H1 (cell line): ENCODE measurements around the gene FAM162A. TPM values are rescaled to one million over a fixed set of nuclear protein-coding genes. Genes with fewer than 3 reads are reported as not detected.

ENCODE experiments used
- SUZ12 ChIP-seq: fragments of 200-600 bp; sonication (generic); IDR thresholded peaks from 2 replicates; pipeline ENCODE4 v1.6.1; 2012; ENCODE audit warnings: mild to moderate bottlenecking, inconsistent platforms, low read length, moderate library complexity, mixed read lengths
- polyA plus RNA-seq, 7 experiments: library from polyadenylated mRNA; depleted of rRNA in 3 of 7; stranded (reverse) in 5 of 7; unstranded in 2 of 7; fragments of >200 nt in 5 of 7; fragments of 200-250 nt in 2 of 7; gene quantifications; 1 replicate in 5 of 7; 2 replicates in 1 of 7; 4 replicates in 1 of 7; pipeline versions ENCODE4 v1.2.1 to v1.2.3, GENCODE V29; 2011 to 2013; ENCODE audit warnings: missing spikeins in 2 of 7, mixed read lengths in 2 of 7
- total RNA-seq: library from RNA; stranded (reverse); fragmentation: NEBNext Ultra II Directional; extraction: Animal tissue kit (Norgen Biotek cat#: 25700); gene quantifications from 2 replicates; pipeline ENCODE4 v1.2.1, GENCODE V29; 2021
- TF ChIP-seq, protein P1 (sequence below), 3 experiments: IDR thresholded peaks; 1 replicate in 2 of 3; 2 replicates in 1 of 3; pipeline versions ENCODE4 v1.5.1 to v1.6.1; 2011; ENCODE audit warnings: low read length in 3 of 3, mild to moderate bottlenecking in 3 of 3, inconsistent platforms in 2 of 3, low read depth in 1 of 3, moderate library complexity in 1 of 3; ENCODE audit not compliant: insufficient read depth in 1 of 3; ENCODE audit errors: control extremely low read depth in 1 of 3

Gene FAM162A
- total and polyA plus RNA-seq, 2 of the 8 experiments (the other 6 are each of a cell fraction or from before 2014, with no cell fraction given) = 38.2 to 59.7 TPM

DNA sequence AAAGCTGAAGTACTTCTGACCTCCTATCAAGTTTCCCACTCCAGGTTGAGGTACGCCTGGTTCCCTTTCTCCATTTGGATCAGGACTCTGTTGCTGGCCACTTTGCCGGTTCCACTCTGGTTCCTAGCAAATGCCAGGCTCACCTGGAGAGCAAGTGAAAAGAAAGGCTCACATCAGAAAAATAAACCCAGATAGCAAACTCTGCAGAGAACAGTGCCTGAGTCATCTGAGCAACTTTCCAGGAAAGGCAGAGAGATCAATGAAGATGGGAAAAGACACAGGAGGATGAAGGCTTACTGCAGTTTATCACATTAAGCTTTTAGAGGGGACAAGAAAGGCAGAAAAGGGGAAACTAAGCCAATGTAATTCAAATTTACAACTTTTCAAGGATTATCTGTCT lies 73.7 kb downstream of the FAM162A start (continued):
- TF ChIP-seq, protein P1, sequence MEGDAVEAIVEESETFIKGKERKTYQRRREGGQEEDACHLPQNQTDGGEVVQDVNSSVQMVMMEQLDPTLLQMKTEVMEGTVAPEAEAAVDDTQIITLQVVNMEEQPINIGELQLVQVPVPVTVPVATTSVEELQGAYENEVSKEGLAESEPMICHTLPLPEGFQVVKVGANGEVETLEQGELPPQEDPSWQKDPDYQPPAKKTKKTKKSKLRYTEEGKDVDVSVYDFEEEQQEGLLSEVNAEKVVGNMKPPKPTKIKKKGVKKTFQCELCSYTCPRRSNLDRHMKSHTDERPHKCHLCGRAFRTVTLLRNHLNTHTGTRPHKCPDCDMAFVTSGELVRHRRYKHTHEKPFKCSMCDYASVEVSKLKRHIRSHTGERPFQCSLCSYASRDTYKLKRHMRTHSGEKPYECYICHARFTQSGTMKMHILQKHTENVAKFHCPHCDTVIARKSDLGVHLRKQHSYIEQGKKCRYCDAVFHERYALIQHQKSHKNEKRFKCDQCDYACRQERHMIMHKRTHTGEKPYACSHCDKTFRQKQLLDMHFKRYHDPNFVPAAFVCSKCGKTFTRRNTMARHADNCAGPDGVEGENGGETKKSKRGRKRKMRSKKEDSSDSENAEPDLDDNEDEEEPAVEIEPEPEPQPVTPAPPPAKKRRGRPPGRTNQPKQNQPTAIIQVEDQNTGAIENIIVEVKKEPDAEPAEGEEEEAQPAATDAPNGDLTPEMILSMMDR (IDR thresholded peaks at IDR 0.05; ENCODE audit: control extremely low read depth in 1 of 3, insufficient read depth in 1 of 3, low read depth in 1 of 3, low read length in 3 of 3) = no peak
- TF ChIP-seq SUZ12 = no peak
